ENCODE results near the gene GTF3C2. TPM values are rescaled to one million over a fixed set of nuclear protein-coding genes. Genes with fewer than 3 reads are reported as not detected.

The GTF3C2 gene
- polyA plus RNA-seq, 4 donors: 27.4 to 56.1 (median 35.7) TPM

GRCh38 chr2:27284996-27285395, 71.6 kb downstream of the GTF3C2 start:
- H3K9me3 ChIP-seq (ENCODE audit: control insufficient read depth in 2 of 2, insufficient read depth in 1 of 2, low read depth in 1 of 2, low read length in 1 of 2): no peaks in the 10 kb centered on the region
- H3K27me3 ChIP-seq (ENCODE audit: control insufficient read depth in 3 of 3, insufficient read depth in 3 of 3, low read length in 3 of 3): peaks cover 0 to 39% (median 17%) of the 10 kb centered on the region in 3 donors
- no peaks in the 10 kb centered on the region for H3K4me1 ChIP-seq (ENCODE audit: control insufficient read depth in 3 of 3, insufficient read depth in 2 of 3, low read depth in 1 of 3, low read length in 2 of 3)
- WGBS, 3 donors: 76 to 90% (median 90%) methylated on average over 1 of the region's 1 CpG
- no peak overlapping the region for H3K27ac ChIP-seq (ENCODE audit: low read depth in 1 of 3, low read length in 2 of 3)
- FAIRE-seq (no peak), DNase-seq (no peak)
- H3K4me3 ChIP-seq (ENCODE audit: low read depth in 1 of 3, low read length in 3 of 3): no peak overlapping the region
- no peaks in the 10 kb centered on the region for H3K36me3 ChIP-seq (ENCODE audit: control insufficient read depth in 3 of 3, insufficient read depth in 2 of 3, low read depth in 1 of 3, low read length in 3 of 3)

GRCh38 chr2:27282892-27283291, 73.7 kb downstream of the GTF3C2 start:
- H3K27ac ChIP-seq (ENCODE audit: low read depth in 1 of 3, low read length in 2 of 3): no peak overlapping the region
- H3K4me3 ChIP-seq (ENCODE audit: low read depth in 1 of 3, low read length in 3 of 3): no peak overlapping the region
- H3K27me3 ChIP-seq (ENCODE audit: control insufficient read depth in 3 of 3, insufficient read depth in 3 of 3, low read length in 3 of 3): peaks cover 0 to 39% (median 15%) of the 10 kb centered on the region in 3 donors
- WGBS, 3 donors: 21 to 57% (median 40%) methylated on average over 5 of the region's 5 CpGs
- H3K36me3 ChIP-seq (ENCODE audit: control insufficient read depth in 3 of 3, insufficient read depth in 2 of 3, low read depth in 1 of 3, low read length in 3 of 3): no peaks in the 10 kb centered on the region
- H3K9me3 ChIP-seq (ENCODE audit: control insufficient read depth in 2 of 2, insufficient read depth in 1 of 2, low read depth in 1 of 2, low read length in 1 of 2): no peaks in the 10 kb centered on the region
- H3K4me1 ChIP-seq (ENCODE audit: control insufficient read depth in 3 of 3, insufficient read depth in 2 of 3, low read depth in 1 of 3, low read length in 2 of 3): no peaks in the 10 kb centered on the region
- FAIRE-seq (no peak), DNase-seq (no peak)

- Histone ChIP-seq H3K9me3 (ENCODE audit: control insufficient read depth in 2 of 2, insufficient read depth in 1 of 2, low read depth in 1 of 2, low read length in 1 of 2) (no peaks in the 10 kb centered on the region), H3K36me3 (ENCODE audit: control insufficient read depth in 3 of 3, insufficient read depth in 2 of 3, low read depth in 1 of 3, low read length in 3 of 3) (no peaks in the 10 kb centered on the region), H3K27ac (ENCODE audit: low read depth in 1 of 3, low read length in 2 of 3) (no peak within 1 kb of the TSS), H3K4me1 (ENCODE audit: control insufficient read depth in 3 of 3, insufficient read depth in 2 of 3, low read depth in 1 of 3, low read length in 2 of 3) (no peaks in the 10 kb centered on the region), H3K4me3 (ENCODE audit: low read depth in 1 of 3, low read length in 3 of 3) (no peak within 1 kb of the TSS), H3K27me3 (ENCODE audit: control insufficient read depth in 3 of 3, insufficient read depth in 3 of 3, low read length in 3 of 3) (peaks cover 0 to 44% (median 14%) of the 10 kb centered on the region in 3 donors)
- DNase-seq: no peak
- FAIRE-seq: no peak
- WGBS, 3 donors: 67 to 84% (median 72%) methylated on average over 5 of the region's 5 CpGs
Observed at GRCh38 chr2:27281855-27282559, 74.6 kb downstream of the GTF3C2 start, which contains the start of gene TRIM54. TSS of gene TRIM54 (plus strand) at chr2:27282429. CDS start at chr2:27282732, 303 bp downstream.

GRCh38 chr2:27281442-27281841, 75.1 kb downstream of the GTF3C2 start:
- H3K36me3 ChIP-seq (ENCODE audit: control insufficient read depth in 3 of 3, insufficient read depth in 2 of 3, low read depth in 1 of 3, low read length in 3 of 3): no peaks in the 10 kb centered on the region
- FAIRE-seq (no peak), DNase-seq (no peak)
- H3K27ac ChIP-seq (ENCODE audit: low read depth in 1 of 3, low read length in 2 of 3): no peak overlapping the region
- 53 to 71% (median 64%) methylated on average over 3 of the region's 3 CpGs for WGBS, 3 donors
- no peaks in the 10 kb centered on the region for H3K9me3 ChIP-seq (ENCODE audit: control insufficient read depth in 2 of 2, insufficient read depth in 1 of 2, low read depth in 1 of 2, low read length in 1 of 2)
- H3K4me1 ChIP-seq (ENCODE audit: control insufficient read depth in 3 of 3, insufficient read depth in 2 of 3, low read depth in 1 of 3, low read length in 2 of 3): no peaks in the 10 kb centered on the region
- H3K4me3 ChIP-seq (ENCODE audit: low read depth in 1 of 3, low read length in 3 of 3): no peak overlapping the region
- H3K27me3 ChIP-seq (ENCODE audit: control insufficient read depth in 3 of 3, insufficient read depth in 3 of 3, low read length in 3 of 3): peaks cover 0 to 46% (median 14%) of the 10 kb centered on the region in 3 donors

- Histone ChIP-seq H3K4me1 (ENCODE audit: control insufficient read depth in 3 of 3, insufficient read depth in 2 of 3, low read depth in 1 of 3, low read length in 2 of 3) (no peaks in the 10 kb centered on the region), H3K9me3 (ENCODE audit: control insufficient read depth in 2 of 2, insufficient read depth in 1 of 2, low read depth in 1 of 2, low read length in 1 of 2) (no peaks in the 10 kb centered on the region), H3K27ac (ENCODE audit: low read depth in 1 of 3, low read length in 2 of 3) (no peak overlapping the region), H3K36me3 (ENCODE audit: control insufficient read depth in 3 of 3, insufficient read depth in 2 of 3, low read depth in 1 of 3, low read length in 3 of 3) (no peaks in the 10 kb centered on the region), H3K27me3 (ENCODE audit: control insufficient read depth in 3 of 3, insufficient read depth in 3 of 3, low read length in 3 of 3) (peaks cover 0 to 42% (median 14%) of the 10 kb centered on the region in 3 donors), H3K4me3 (ENCODE audit: low read depth in 1 of 3, low read length in 3 of 3) (no peak overlapping the region)
- 49 to 74% (median 54%) methylated on average over 3 of the region's 3 CpGs for WGBS, 3 donors
- FAIRE-seq (no peak), DNase-seq (no peak)
Observed at GRCh38 chr2:27280826-27281225, 75.7 kb downstream of the GTF3C2 start.

GRCh38 chr2:27278010-27278409, 78.6 kb downstream of the GTF3C2 start:
- 50 to 75% (median 71%) methylated on average over 1 of the region's 1 CpG for WGBS, 3 donors
- DNase-seq (no peak), FAIRE-seq (no peak)

More at GRCh38 chr2:27278010-27278409, 78.6 kb downstream of the GTF3C2 start:
- Histone ChIP-seq H3K4me3 (ENCODE audit: low read depth in 1 of 3, low read length in 3 of 3) (no peak overlapping the region), H3K9me3 (ENCODE audit: control insufficient read depth in 2 of 2, insufficient read depth in 1 of 2, low read depth in 1 of 2, low read length in 1 of 2) (no peaks in the 10 kb centered on the region), H3K27me3 (ENCODE audit: control insufficient read depth in 3 of 3, insufficient read depth in 3 of 3, low read length in 3 of 3) (peaks cover 0 to 34% (median 10%) of the 10 kb centered on the region in 3 donors), H3K27ac (ENCODE audit: low read depth in 1 of 3, low read length in 2 of 3) (no peak overlapping the region), H3K36me3 (ENCODE audit: control insufficient read depth in 3 of 3, insufficient read depth in 2 of 3, low read depth in 1 of 3, low read length in 3 of 3) (no peaks in the 10 kb centered on the region), H3K4me1 (ENCODE audit: control insufficient read depth in 3 of 3, insufficient read depth in 2 of 3, low read depth in 1 of 3, low read length in 2 of 3) (no peaks in the 10 kb centered on the region)

Other genes starting within 250 kb of the GTF3C2 start
- 1 to 10 TPM; 3.8 to 7.8 (median 4.5) TPM for gene CGREF1, start 237.6 kb downstream of the GTF3C2 start, polyA plus RNA-seq
- gene ABHD1, start 232.9 kb downstream of the GTF3C2 start, polyA plus RNA-seq: 1 to 10 TPM in 1 of 4 donors, under 1 TPM in 1, not detected in 2; 0.25 to 1.1 TPM
- 10 to 100 TPM; 44.2 to 76.0 (median 50.7) TPM for gene PREB, start 222.1 kb downstream of the GTF3C2 start, polyA plus RNA-seq
- gene PRR30, start 217.4 kb downstream of the GTF3C2 start, polyA plus RNA-seq: not detected
- under 1 TPM in 2 of 4 donors, not detected in 2; 0.03 TPM for gene TCF23, start 207.8 kb downstream of the GTF3C2 start, polyA plus RNA-seq
- 100 to 1,000 TPM in 2 of 4 donors, 10 to 100 TPM in 2; 89.2 to 151 (median 109) TPM for gene ATRAID, start 144.7 kb downstream of the GTF3C2 start, polyA plus RNA-seq
- gene SLC5A6, start 144.5 kb downstream of the GTF3C2 start, polyA plus RNA-seq: 100 to 1,000 TPM in 1 of 4 donors, 10 to 100 TPM in 2, 1 to 10 TPM in 1; 9.5 to 142 (median 25.2) TPM
- 10 to 100 TPM in 2 of 4 donors, 1 to 10 TPM in 2; 8.6 to 31.6 (median 15.2) TPM for gene CAD, start 139.4 kb downstream of the GTF3C2 start, polyA plus RNA-seq
- under 1 TPM in 2 of 4 donors, not detected in 2; 0.04 to 0.06 TPM for gene SLC30A3, start 93.7 kb downstream of the GTF3C2 start, polyA plus RNA-seq
- gene DNAJC5G, start 81.3 kb downstream of the GTF3C2 start, polyA plus RNA-seq: not detected
- 1 to 10 TPM in 3 of 4 donors, under 1 TPM in 1; 0.31 to 5.4 (median 1.9) TPM for gene TRIM54, start 74.3 kb downstream of the GTF3C2 start, polyA plus RNA-seq
- gene UCN, start 48.3 kb downstream of the GTF3C2 start, polyA plus RNA-seq: 1 to 10 TPM in 3 of 4 donors, under 1 TPM in 1; 0.76 to 8.9 (median 2.4) TPM
- gene MPV17, start 33.7 kb downstream of the GTF3C2 start, polyA plus RNA-seq: 100 to 1,000 TPM in 1 of 4 donors, 10 to 100 TPM in 3; 27.3 to 103 (median 55.6) TPM
- 10 to 100 TPM; 31.0 to 45.4 (median 38.0) TPM for gene EIF2B4, start 13.6 kb upstream of the GTF3C2 start, polyA plus RNA-seq
- gene SNX17, start 13.9 kb upstream of the GTF3C2 start, polyA plus RNA-seq: 10 to 100 TPM; 64.6 to 76.6 (median 70.9) TPM
- gene ZNF513, start 24.0 kb upstream of the GTF3C2 start, polyA plus RNA-seq: 10 to 100 TPM; 18.4 to 48.1 (median 30.5) TPM
- gene PPM1G, start 52.8 kb upstream of the GTF3C2 start, polyA plus RNA-seq: 10 to 100 TPM; 44.1 to 93.1 (median 53.0) TPM
- 10 to 100 TPM; 51.4 to 84.8 (median 81.9) TPM for gene NRBP1, start 71.9 kb upstream of the GTF3C2 start, polyA plus RNA-seq
- 100 to 1,000 TPM in 1 of 4 donors, 10 to 100 TPM in 3; 57.0 to 127 (median 60.5) TPM for gene KRTCAP3, start 85.6 kb upstream of the GTF3C2 start, polyA plus RNA-seq
- 100 to 1,000 TPM in 1 of 4 donors, 10 to 100 TPM in 3; 35.9 to 142 (median 89.3) TPM for gene IFT172, start 133.0 kb upstream of the GTF3C2 start, polyA plus RNA-seq
- 1 to 10 TPM in 2 of 4 donors, under 1 TPM in 1, not detected in 1; 0.81 to 5.8 (median 2.0) TPM for gene FNDC4, start 138.4 kb upstream of the GTF3C2 start, polyA plus RNA-seq
- gene GCKR, start 140.1 kb upstream of the GTF3C2 start, polyA plus RNA-seq: 1 to 10 TPM; 2.1 to 3.8 (median 2.5) TPM
- 10 to 100 TPM in 2 of 4 donors, 1 to 10 TPM in 2; 3.4 to 34.3 (median 7.2) TPM for gene ZNF512, start 226.3 kb upstream of the GTF3C2 start, polyA plus RNA-seq

Measured in small intestine (tissue), 7 donors.